Brain microvascular endothelial cell (primary cell): ENCODE data around the gene ABCC5.
A peak's percentile ranks its signal among the peaks of the same experiment; 100 is the strongest.

Experiments
- DNase-seq: peaks from one replicate; pipeline ENCODE4 v3.0.0-alpha.2; 2020
- H3K27ac ChIP-seq: fragments of 250-450 bp; sonication (Bioruptor Pico); 2 replicates; pipeline ENCODE4 v1.5.1; 2020; ENCODE audit warnings: mild to moderate bottlenecking, moderate library complexity
- H3K27me3 ChIP-seq: fragments of 250-450 bp; sonication (Bioruptor Pico); replicated peaks from 2 replicates; pipeline ENCODE4 v1.5.1; 2020; ENCODE audit warnings: mild to moderate bottlenecking
- H3K36me3 ChIP-seq: fragments of 250-450 bp; sonication (Bioruptor Pico); replicated peaks from 2 replicates; pipeline ENCODE4 v1.5.1; 2020; ENCODE audit warnings: mild to moderate bottlenecking
- H3K4me3 ChIP-seq: 2 replicates; pipeline ENCODE4 v1.5.1; 2011; ENCODE audit warnings: low read depth, mild to moderate bottlenecking, control low read depth, low read length, moderate library complexity
- CTCF ChIP-seq: IDR thresholded peaks from 2 replicates; pipeline ENCODE4 v1.5.1; 2011; ENCODE audit warnings: low read depth, mild to moderate bottlenecking, moderate library complexity, low read length, control low read depth, inconsistent platforms; ENCODE audit errors: missing control alignments
- in situ Hi-C: cut with HindIII; loops from 2 replicates; pipeline ENCODE4 v1.10.0; 2017; ENCODE audit warnings: low sequenced_read_pairs, low pct_ligation_motif_present

ABCC5 gene

GRCh38 chr3:183896184-183896583, 121.5 kb downstream of the ABCC5 start:
- no peak for TF ChIP-seq CTCF
- H3K27me3 ChIP-seq = no peaks in the 10 kb centered on the region
- DNase-seq = no peak

GRCh38 chr3:183895774-183896173, 121.9 kb downstream of the ABCC5 start:
- no peaks in the 10 kb centered on the region for H3K36me3 ChIP-seq
- in situ Hi-C loops = no loop called here
- no peak overlapping the region for H3K4me3 ChIP-seq
- no peak for DNase-seq
- no peak for TF ChIP-seq CTCF
- no peaks in the 10 kb centered on the region for H3K27me3 ChIP-seq
- no peak overlapping the region for H3K27ac ChIP-seq

More at GRCh38 chr3:183896184-183896583, 121.5 kb downstream of the ABCC5 start:
- H3K27ac ChIP-seq = no peak overlapping the region
- no peak overlapping the region for H3K4me3 ChIP-seq
- in situ Hi-C loops = no loop called here
- H3K36me3 ChIP-seq = no peaks in the 10 kb centered on the region

GRCh38 chr3:183895296-183895695, 122.4 kb downstream of the ABCC5 start:
- peak; percentile 89 for TF ChIP-seq CTCF
- H3K4me3 ChIP-seq = no peak overlapping the region
- H3K36me3 ChIP-seq = no peaks in the 10 kb centered on the region
- H3K27ac ChIP-seq = no peak overlapping the region
- peak; percentile 29 for DNase-seq
- H3K27me3 ChIP-seq = no peaks in the 10 kb centered on the region
- in situ Hi-C loops = no loop called here

GRCh38 chr3:183892610-183893214, 125.0 kb downstream of the ABCC5 start:
- Histone ChIP-seq H3K27ac (no peak overlapping the region), H3K27me3 (no peaks in the 10 kb centered on the region), H3K36me3 (no peaks in the 10 kb centered on the region), H3K4me3 (no peak overlapping the region)
- TF ChIP-seq CTCF = no peak
- in situ Hi-C loops = no loop called here
- no peak for DNase-seq

- in situ Hi-C loops = no loop called here
- Histone ChIP-seq H3K36me3 (no peaks in the 10 kb centered on the region), H3K27ac (no peak overlapping the region), H3K4me3 (no peak overlapping the region), H3K27me3 (no peaks in the 10 kb centered on the region)
- DNase-seq = no peak
- no peak for TF ChIP-seq CTCF
These were observed 131.9 kb downstream of the ABCC5 start for GRCh38 chr3:183885766-183886165.
